Endothelial cell of umbilical vein (primary cell): Measurements from ENCODE around the gene PPFIA3. TPM values are rescaled to one million over a fixed set of nuclear protein-coding genes. Genes with fewer than 3 reads are reported as not detected.

Experiments
- BruUV-seq: library from RNA; stranded (reverse); fragments of 400-500 nt; replicated peaks from 2 replicates; lab custom pipeline; 2021; lab: Mats Ljungman, UMichigan
- CTCF ChIA-PET: fragments of 300-600, 350-600 bp; sonication (Branson Sonifier 250); formaldehyde crosslinking; loops from one replicate; lab custom pipeline; 2021; ENCODE audit warnings: antibody characterized with exemption, inconsistent platforms; lab: Charles Lee
- POLR2A ChIA-PET: fragments of 300-600, 350-600 bp; sonication (Branson Sonifier 250); formaldehyde crosslinking; loops from one replicate; lab custom pipeline; 2021; ENCODE audit warnings: antibody characterized with exemption, inconsistent platforms; lab: Charles Lee
- DNase-seq: peaks from one replicate; pipeline ENCODE4 v3.0.0-alpha.2; 2011; ENCODE audit warnings: low read depth, low spot score
- FAIRE-seq: peaks from 2 replicates; lab custom pipeline; 2011; peaks lifted over from hg19 to GRCh38; lab: Jason Lieb, UNC
- H2AFZ ChIP-seq: 2 replicates; pipeline ENCODE4 v1.6.0; 2012; ENCODE audit warnings: low read depth, low read length, control low read depth, inconsistent platforms
- H3K27ac ChIP-seq: 2 replicates; pipeline ENCODE4 v1.5.1; 2011; ENCODE audit warnings: low read depth, mild to moderate bottlenecking, control low read depth, low read length, moderate library complexity; ENCODE audit not compliant: insufficient read depth
- H3K27me3 ChIP-seq, 2 experiments: 2 replicates each; pipeline versions ENCODE4 v1.6.0 to v1.6.1; 2011; ENCODE audit warnings: low read length in 2 of 2, mixed read lengths in 1 of 2; ENCODE audit not compliant: control insufficient read depth in 2 of 2, insufficient read depth in 2 of 2
- H3K36me3 ChIP-seq, 2 experiments: 2 replicates in 1 of 2; 3 replicates in 1 of 2; pipeline ENCODE4 v1.5.1; 2011; ENCODE audit warnings: low read length in 2 of 2, mild to moderate bottlenecking in 1 of 2, moderate library complexity in 1 of 2; ENCODE audit not compliant: control insufficient read depth in 2 of 2, insufficient read depth in 2 of 2; ENCODE audit errors: extremely low read depth in 1 of 2
- H3K4me1 ChIP-seq: 3 replicates; pipeline ENCODE4 v1.5.1; 2011; ENCODE audit warnings: mild to moderate bottlenecking, low read length; ENCODE audit not compliant: control insufficient read depth, insufficient read depth; ENCODE audit errors: extremely low read depth
- H3K4me2 ChIP-seq: 2 replicates; pipeline ENCODE4 v1.6.1; 2011; ENCODE audit warnings: low read length, control low read depth, mixed read lengths; ENCODE audit not compliant: insufficient read depth
- H3K4me3 ChIP-seq, 3 experiments: fragments of 200-600 bp in 1 of 3; sonication (generic), shearing (Covaris generic) in 1 of 3; replicated peaks in 1 of 3; 2 replicates each; pipeline ENCODE4 v1.5.1; 2011 to 2016; ENCODE audit warnings: control low read depth in 3 of 3, low read length in 3 of 3, mild to moderate bottlenecking in 2 of 3, inconsistent platforms in 1 of 3, low read depth in 1 of 3, moderate library complexity in 1 of 3; ENCODE audit not compliant: insufficient read depth in 1 of 3
- H3K79me2 ChIP-seq: 2 replicates; pipeline ENCODE4 v1.6.0; 2012; ENCODE audit warnings: low read length, inconsistent platforms; ENCODE audit not compliant: control insufficient read depth, insufficient read depth
- H3K9ac ChIP-seq: replicated peaks from 2 replicates; pipeline ENCODE3; 2011; ENCODE audit warnings: low read length, control low read depth; ENCODE audit not compliant: insufficient read depth; ENCODE audit errors: extremely low read depth
- H3K9me1 ChIP-seq: replicated peaks from 3 replicates; pipeline ENCODE4 v1.6.0; 2011; ENCODE audit warnings: mild to moderate bottlenecking, low read length; ENCODE audit not compliant: control insufficient read depth, insufficient read depth; ENCODE audit errors: extremely low read depth
- H3K9me3 ChIP-seq: replicated peaks from 2 replicates; pipeline ENCODE4 v1.5.1; 2012; ENCODE audit warnings: low read length, inconsistent platforms; ENCODE audit not compliant: control insufficient read depth, insufficient read depth
- H4K20me1 ChIP-seq: replicated peaks from 2 replicates; pipeline ENCODE3; 2011; ENCODE audit warnings: mild to moderate bottlenecking, low read length; ENCODE audit not compliant: control insufficient read depth, insufficient read depth; ENCODE audit errors: extremely low read depth
- CTCF ChIP-seq, 2 donors: IDR thresholded peaks; 1 replicate in 1 of 2; 2 replicates in 1 of 2; pipeline ENCODE4 v1.5.1; 2011; ENCODE audit warnings: low read length in 2 of 2, mild to moderate bottlenecking in 2 of 2, moderate library complexity in 2 of 2, control low read depth in 1 of 2, inconsistent platforms in 1 of 2, low read depth in 1 of 2; ENCODE audit not compliant: insufficient read depth in 1 of 2; ENCODE audit errors: extremely low read depth in 1 of 2
- EZH2 ChIP-seq: IDR thresholded peaks from 2 replicates; pipeline ENCODE4 v1.6.1; 2012; ENCODE audit warnings: borderline replicate concordance, low read depth, mild to moderate bottlenecking, moderate library complexity, low read length, inconsistent platforms; ENCODE audit not compliant: severe bottlenecking
- GATA2 ChIP-seq: IDR thresholded peaks from 2 replicates; pipeline ENCODE4 v1.7.0; 2011; ENCODE audit warnings: low read depth, mild to moderate bottlenecking, moderate library complexity, mixed read lengths, low read length; ENCODE audit not compliant: insufficient read length, insufficient read depth
- JUN ChIP-seq: IDR thresholded peaks from 2 replicates; pipeline ENCODE4 v1.6.1; 2011; ENCODE audit warnings: borderline replicate concordance, low read depth; ENCODE audit not compliant: insufficient read length, insufficient read depth
- MAX ChIP-seq: IDR thresholded peaks from 2 replicates; pipeline ENCODE4 v1.6.1; 2011; ENCODE audit not compliant: insufficient read depth, insufficient read length
- MYC ChIP-seq: IDR thresholded peaks from one replicate; pipeline ENCODE4 v1.6.1; 2011; ENCODE audit warnings: mild to moderate bottlenecking, low read depth, low read length
- POLR2AphosphoS5 ChIP-seq: IDR thresholded peaks from 2 replicates; pipeline ENCODE4 v1.6.1; 2012; ENCODE audit warnings: low read depth, mild to moderate bottlenecking, control low read depth, low read length, moderate library complexity; ENCODE audit not compliant: insufficient read depth
- dilution Hi-C: fragments of 300-500 bp; cut with MboI; formaldehyde crosslinking; loops from one replicate; pipeline ENCODE4 v1.15.0; 2019; ENCODE audit warnings: low sequenced_read_pairs; ENCODE audit not compliant: extremely low pct_ligation_motif_present
- intact Hi-C: fragments of 100-400 bp; cut with micrococcal nuclease; formaldehyde crosslinking; loops from one replicate; pipeline ENCODE4 v1.10.0; 2022
- polyA plus RNA-seq, 4 experiments: library from polyadenylated mRNA; depleted of rRNA in 3 of 4; stranded (reverse) in 3 of 4; unstranded in 1 of 4; fragments of >200 nt; gene quantifications; 2 replicates each; pipeline versions ENCODE4 v1.2.1 to v1.2.3, GENCODE V29; 2011 to 2012; ENCODE audit warnings: missing spikeins in 1 of 4
- total RNA-seq: library from RNA; stranded (reverse); gene quantifications from 2 replicates; pipeline ENCODE4 v1.2.3, GENCODE V29; 2021

The PPFIA3 gene
- total and polyA plus RNA-seq, 2 donors (not counting 3 experiments of a cell fraction or from before 2014, with no cell fraction given), result 1.3 to 2.0 TPM

GRCh38 chr19:49101160-49101559 lies 18.2 kb upstream of the PPFIA3 start:
- BruUV-seq, result no TSS peak
- H3K79me2 ChIP-seq, result peaks cover 19% of the 10 kb centered on the region
- intact Hi-C loops, result no loop called here

More at GRCh38 chr19:49101160-49101559, 18.2 kb upstream of the PPFIA3 start:
- dilution Hi-C loops, result no loop called here
- FAIRE-seq (no peak), DNase-seq (no peak)
- no peaks in the 10 kb centered on the region for H3K27me3 ChIP-seq
- no peaks in the 10 kb centered on the region for H3K9me1 ChIP-seq
- H2AFZ ChIP-seq, result no peak overlapping the region
- H3K36me3 ChIP-seq, result peaks cover 29 to 65% of the 10 kb centered on the region in 2 experiments
- H4K20me1 ChIP-seq, result peaks cover 3% of the 10 kb centered on the region
- H3K4me2 ChIP-seq, result no peak overlapping the region
- H3K9me3 ChIP-seq, result no peaks in the 10 kb centered on the region
- H3K27ac ChIP-seq, result no peak overlapping the region
- H3K9ac ChIP-seq, result no peak overlapping the region
- ChIA-PET CTCF (interaction anchor here (0.9 to 4.0 kb wide), 2 partner anchors 98 to 107 kb away, joined by 4 to 85 read pairs; no protein-coding TSS in a partner anchor), POLR2A (no interaction called here)
- H3K4me1 ChIP-seq, result no peaks in the 10 kb centered on the region
- no peak for TF ChIP-seq POLR2AphosphoS5
- no peak for TF ChIP-seq MAX
- TF ChIP-seq JUN, result no peak
- no peak for TF ChIP-seq EZH2
- no peak for TF ChIP-seq MYC
- TF ChIP-seq CTCF (IDR thresholded peaks at IDR 0.05; ENCODE audit: extremely low read depth in 1 of 2, insufficient read depth in 1 of 2, low read depth in 1 of 2, low read length in 2 of 2), result no peak
- TF ChIP-seq GATA2, result no peak
- no peak overlapping the region for H3K4me3 ChIP-seq
